Measurements from ENCODE around the gene SARM1.

Gene SARM1

DNA sequence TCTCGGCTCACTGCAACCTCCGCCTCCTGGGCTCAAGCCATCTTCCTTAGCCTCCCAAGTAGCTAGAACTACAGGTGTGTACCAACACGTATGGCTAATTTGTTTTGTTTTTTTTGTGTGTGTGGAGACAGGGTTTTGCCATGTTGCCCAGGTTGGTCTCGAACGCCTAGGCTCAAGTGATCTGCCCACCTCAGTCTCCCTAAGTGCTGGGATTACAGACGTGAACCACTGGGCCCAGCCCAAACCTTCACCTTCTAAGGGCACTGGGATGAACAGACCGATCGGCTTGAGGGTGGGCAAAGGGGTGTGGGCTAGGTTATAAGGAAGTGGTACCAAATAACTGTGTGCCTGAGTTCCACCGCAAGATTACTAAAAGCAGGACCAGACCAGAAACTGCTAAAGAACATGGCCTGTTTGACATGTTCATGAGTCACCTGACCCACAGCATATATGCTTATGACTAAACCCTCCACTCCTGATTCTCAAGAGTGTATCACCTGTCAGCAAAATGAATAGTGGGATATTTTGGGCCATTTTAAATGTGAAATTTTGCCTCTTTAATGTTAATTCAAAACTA lies 44.4 kb upstream of the SARM1 start:
- TF ChIP-seq, protein P1, sequence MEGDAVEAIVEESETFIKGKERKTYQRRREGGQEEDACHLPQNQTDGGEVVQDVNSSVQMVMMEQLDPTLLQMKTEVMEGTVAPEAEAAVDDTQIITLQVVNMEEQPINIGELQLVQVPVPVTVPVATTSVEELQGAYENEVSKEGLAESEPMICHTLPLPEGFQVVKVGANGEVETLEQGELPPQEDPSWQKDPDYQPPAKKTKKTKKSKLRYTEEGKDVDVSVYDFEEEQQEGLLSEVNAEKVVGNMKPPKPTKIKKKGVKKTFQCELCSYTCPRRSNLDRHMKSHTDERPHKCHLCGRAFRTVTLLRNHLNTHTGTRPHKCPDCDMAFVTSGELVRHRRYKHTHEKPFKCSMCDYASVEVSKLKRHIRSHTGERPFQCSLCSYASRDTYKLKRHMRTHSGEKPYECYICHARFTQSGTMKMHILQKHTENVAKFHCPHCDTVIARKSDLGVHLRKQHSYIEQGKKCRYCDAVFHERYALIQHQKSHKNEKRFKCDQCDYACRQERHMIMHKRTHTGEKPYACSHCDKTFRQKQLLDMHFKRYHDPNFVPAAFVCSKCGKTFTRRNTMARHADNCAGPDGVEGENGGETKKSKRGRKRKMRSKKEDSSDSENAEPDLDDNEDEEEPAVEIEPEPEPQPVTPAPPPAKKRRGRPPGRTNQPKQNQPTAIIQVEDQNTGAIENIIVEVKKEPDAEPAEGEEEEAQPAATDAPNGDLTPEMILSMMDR (IDR thresholded peaks at IDR 0.05; ENCODE audit: low read depth, low read length) = no peak
- H3K27me3 ChIP-seq = no peaks in the 10 kb centered on the region
- no peaks in the 10 kb centered on the region for H3K9me3 ChIP-seq
- peaks cover 11% of the 10 kb centered on the region for H3K36me3 ChIP-seq
- no peaks in the 10 kb centered on the region for H3K4me1 ChIP-seq
- H3K4me3 ChIP-seq (ENCODE audit: low read depth, low read length) = no peak overlapping the region
- DNase-seq = no peak

DNA sequence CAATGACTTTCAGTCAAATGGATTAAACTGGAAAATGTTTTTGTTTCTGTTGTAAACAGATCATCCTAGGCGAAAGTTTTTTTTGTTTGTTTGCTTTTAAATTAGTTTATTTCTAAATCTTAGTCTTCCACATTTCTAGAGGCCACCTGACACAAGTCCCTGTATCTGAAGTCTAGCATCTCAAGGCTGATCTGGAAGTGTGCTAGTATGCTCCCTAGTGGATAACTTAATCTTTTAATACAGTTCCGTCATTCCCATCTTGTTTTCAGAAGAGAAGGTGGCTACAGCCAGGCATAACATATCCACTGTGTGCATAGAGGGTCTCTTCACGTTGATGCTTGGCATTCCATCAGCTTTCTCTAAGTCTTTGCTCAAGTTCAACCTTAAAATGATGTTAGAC lies 43.8 kb upstream of the SARM1 start:
- H3K4me3 ChIP-seq (ENCODE audit: low read depth, low read length) = no peak overlapping the region
- H3K4me1 ChIP-seq = no peaks in the 10 kb centered on the region
- no peak for DNase-seq
- TF ChIP-seq, protein P1 (IDR thresholded peaks at IDR 0.05; ENCODE audit: low read depth, low read length) = no peak
- peaks cover 11% of the 10 kb centered on the region for H3K36me3 ChIP-seq
- H3K9me3 ChIP-seq = no peaks in the 10 kb centered on the region
- H3K27me3 ChIP-seq = no peaks in the 10 kb centered on the region

DNA sequence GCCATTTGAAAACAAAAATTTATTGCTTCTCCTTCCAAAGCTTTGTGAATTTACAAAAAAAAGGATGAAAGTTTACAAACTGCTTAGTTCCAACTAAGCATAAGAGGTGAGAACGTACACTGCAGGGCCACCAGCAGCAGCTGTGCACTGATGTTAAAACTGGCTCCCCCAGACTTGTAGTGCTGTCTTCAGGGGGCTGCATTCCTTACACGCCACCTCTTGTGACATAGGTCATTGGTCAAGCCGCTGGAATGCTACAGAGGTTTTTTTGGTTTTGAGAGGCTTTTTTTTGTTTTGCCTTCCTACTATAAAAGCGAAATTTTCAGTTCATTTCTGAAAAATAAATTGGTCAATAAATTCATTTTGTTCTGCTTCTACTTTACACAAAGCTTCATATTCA lies 43.2 kb upstream of the SARM1 start:
- Histone ChIP-seq H3K4me1 (no peaks in the 10 kb centered on the region), H3K4me3 (ENCODE audit: low read depth, low read length) (no peak overlapping the region), H3K36me3 (peaks cover 11% of the 10 kb centered on the region), H3K27me3 (no peaks in the 10 kb centered on the region), H3K9me3 (no peaks in the 10 kb centered on the region)
- TF ChIP-seq, protein P1 (IDR thresholded peaks at IDR 0.05; ENCODE audit: low read depth, low read length) = no peak
- no peak for DNase-seq

DNA sequence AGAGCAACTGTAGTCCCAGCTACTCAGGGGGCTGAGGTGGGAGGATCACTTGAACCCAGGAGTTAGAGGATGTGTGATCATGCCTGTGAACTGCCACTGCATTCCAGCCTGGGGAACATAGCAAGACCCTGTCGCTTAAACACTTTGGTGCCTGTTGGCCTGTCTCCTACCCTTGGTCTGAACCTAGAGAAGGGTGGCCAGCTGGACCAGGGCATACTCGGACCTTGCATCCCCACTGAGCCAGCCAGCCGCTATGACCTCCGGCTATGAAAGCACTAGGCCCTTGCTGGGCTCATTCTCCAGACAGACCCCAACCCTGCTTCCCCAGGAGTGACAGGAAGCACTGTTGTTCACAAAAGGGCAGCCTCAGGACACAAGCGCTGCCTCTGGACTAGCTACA lies 40.8 kb upstream of the SARM1 start:
- Histone ChIP-seq H3K27me3 (no peaks in the 10 kb centered on the region), H3K4me1 (no peaks in the 10 kb centered on the region), H3K9me3 (no peaks in the 10 kb centered on the region), H3K4me3 (ENCODE audit: low read depth, low read length) (no peak overlapping the region), H3K36me3 (peaks cover 11% of the 10 kb centered on the region)
- TF ChIP-seq, protein P1 (IDR thresholded peaks at IDR 0.05; ENCODE audit: low read depth, low read length) = no peak
- DNase-seq = no peak

DNA sequence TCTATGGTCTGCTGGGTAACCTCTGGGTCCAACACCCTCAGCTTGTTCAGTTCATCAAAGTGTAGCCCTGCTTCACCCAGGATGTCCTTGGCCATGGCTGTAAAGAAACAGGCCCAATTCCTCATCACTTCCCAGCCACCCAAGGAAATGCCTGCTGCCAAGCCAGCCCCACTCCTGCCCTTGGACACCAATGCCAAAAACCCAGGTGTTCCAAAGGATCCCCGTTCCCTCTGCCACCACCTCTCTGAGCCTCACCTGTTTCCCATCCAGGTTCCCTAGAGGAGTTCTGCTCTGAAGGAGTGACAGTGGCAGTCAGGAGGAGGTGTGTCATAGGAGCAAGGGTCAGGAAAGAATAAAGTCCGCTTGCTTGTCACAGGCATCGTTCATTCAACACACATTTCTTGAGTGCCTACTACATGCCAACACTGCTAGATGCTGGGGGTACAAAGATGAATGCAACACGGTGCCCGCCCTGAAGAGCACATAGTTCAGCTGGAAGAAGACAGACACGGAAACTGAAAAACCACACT lies 39.5 kb upstream of the SARM1 start:
- DNase-seq = no peak

More for the DNA sequence above, 39.5 kb upstream of the SARM1 start:
- H3K9me3 ChIP-seq = no peaks in the 10 kb centered on the region
- no peak overlapping the region for H3K4me3 ChIP-seq (ENCODE audit: low read depth, low read length)
- no peaks in the 10 kb centered on the region for H3K27me3 ChIP-seq
- TF ChIP-seq, protein P1 (IDR thresholded peaks at IDR 0.05; ENCODE audit: low read depth, low read length) = no peak
- H3K4me1 ChIP-seq = no peaks in the 10 kb centered on the region
- H3K36me3 ChIP-seq = peaks cover 11% of the 10 kb centered on the region
